ENCODE data around the gene PNPLA6. TPM values are rescaled to one million over a fixed set of nuclear protein-coding genes. Genes with fewer than 3 reads are reported as not detected.

Gene PNPLA6
- total and polyA plus RNA-seq, 8 donors, result 28.7 to 255 (median 37.7) TPM

GRCh38 chr19:7606289-7606688 lies 70.8 kb downstream of the PNPLA6 start:
- TF ChIP-seq CTCF (IDR thresholded peaks at IDR 0.05), result no peak
- no peaks in the 10 kb centered on the region for H3K4me1 ChIP-seq
- H3K36me3 ChIP-seq, result peaks cover 0 to 10% of the 10 kb centered on the region in 2 donors
- no peak overlapping the region for H3K27ac ChIP-seq
- no peak for DNase-seq
- ATAC-seq, result no peak
- H3K4me3 ChIP-seq, result no peak overlapping the region
- intact Hi-C loops (cut with DNase I), result no loop called here
- H3K9me3 ChIP-seq, result no peaks in the 10 kb centered on the region
- H3K27me3 ChIP-seq, result peaks cover 0 to 34% of the 10 kb centered on the region in 2 donors

GRCh38 chr19:7607212-7607873 lies 71.8 kb downstream of the PNPLA6 start:
- no peak for TF ChIP-seq CTCF (IDR thresholded peaks at IDR 0.05)
- no peaks in the 10 kb centered on the region for H3K4me1 ChIP-seq
- DNase-seq, result no peak
- H3K9me3 ChIP-seq, result no peaks in the 10 kb centered on the region
- ATAC-seq, result no peak
- peaks cover 0 to 18% of the 10 kb centered on the region in 2 donors for H3K36me3 ChIP-seq
- no peak overlapping the region for H3K27ac ChIP-seq
- H3K4me3 ChIP-seq, result no peak overlapping the region
- H3K27me3 ChIP-seq, result peaks cover 0 to 24% of the 10 kb centered on the region in 2 donors
- intact Hi-C loops (cut with DNase I), result no loop called here

- ATAC-seq (no peak), DNase-seq (no peak)
- H3K9me3 ChIP-seq, result no peaks in the 10 kb centered on the region
- TF ChIP-seq CTCF (IDR thresholded peaks at IDR 0.05), result no peak
- H3K4me3 ChIP-seq, result no peak overlapping the region
- H3K27ac ChIP-seq, result no peak overlapping the region
- intact Hi-C loops (cut with DNase I), result no loop called here
- H3K4me1 ChIP-seq, result no peaks in the 10 kb centered on the region
- H3K36me3 ChIP-seq, result peaks cover 0 to 18% of the 10 kb centered on the region in 2 donors
- peaks cover 0 to 17% of the 10 kb centered on the region in 2 donors for H3K27me3 ChIP-seq
Measured at GRCh38 chr19:7607874-7608560, 72.5 kb downstream of the PNPLA6 start.

GRCh38 chr19:7610491-7611240 lies 75.1 kb downstream of the PNPLA6 start:
- TF ChIP-seq CTCF (IDR thresholded peaks at IDR 0.05), result no peak
- H3K36me3 ChIP-seq, result peaks cover 0 to 18% of the 10 kb centered on the region in 2 donors
- no peaks in the 10 kb centered on the region for H3K4me1 ChIP-seq
- ATAC-seq (no peak), DNase-seq (no peak)
- H3K9me3 ChIP-seq, result no peaks in the 10 kb centered on the region
- H3K27ac ChIP-seq, result no peak overlapping the region
- no peaks in the 10 kb centered on the region for H3K27me3 ChIP-seq
- intact Hi-C loops (cut with DNase I), result no loop called here
- H3K4me3 ChIP-seq, result no peak overlapping the region

Other genes with a start within 250 kb of the PNPLA6 start
- 10 to 100 TPM; 21.2 to 22.8 TPM for gene INSR, start 241.3 kb upstream of the PNPLA6 start, total RNA-seq
- gene INSR, start 241.3 kb upstream of the PNPLA6 start, polyA plus RNA-seq (ENCODE audit: insufficient read length in 6 of 6), result 10 to 100 TPM; 14.0 to 18.7 (median 17.6) TPM
- 10 to 100 TPM; 42.8 to 61.2 TPM for gene ARHGEF18, start 186.8 kb upstream of the PNPLA6 start, total RNA-seq
- 10 to 100 TPM; 24.6 to 35.3 (median 28.7) TPM for gene ARHGEF18, start 186.8 kb upstream of the PNPLA6 start, polyA plus RNA-seq (ENCODE audit: insufficient read length in 6 of 6)
- gene PEX11G, start 46.7 kb upstream of the PNPLA6 start, total RNA-seq, result 1 to 10 TPM; 3.6 to 4.6 TPM
- 1 to 10 TPM; 2.9 to 5.4 (median 4.0) TPM for gene PEX11G, start 46.7 kb upstream of the PNPLA6 start, polyA plus RNA-seq (ENCODE audit: insufficient read length in 6 of 6)
- gene ZNF358, start 19.6 kb upstream of the PNPLA6 start, total RNA-seq, result 10 to 100 TPM; 46.1 to 47.6 TPM
- gene ZNF358, start 19.6 kb upstream of the PNPLA6 start, polyA plus RNA-seq (ENCODE audit: insufficient read length in 6 of 6), result 10 to 100 TPM; 36.9 to 56.1 (median 44.4) TPM
- 10 to 100 TPM; 47.7 to 76.6 TPM for gene MCOLN1, start 13.1 kb upstream of the PNPLA6 start, total RNA-seq
- gene MCOLN1, start 13.1 kb upstream of the PNPLA6 start, polyA plus RNA-seq (ENCODE audit: insufficient read length in 6 of 6), result 10 to 100 TPM; 13.0 to 17.2 (median 14.3) TPM
- gene CAMSAP3, start 60.1 kb downstream of the PNPLA6 start, total RNA-seq, result 10 to 100 TPM; 20.5 to 22.3 TPM
- 10 to 100 TPM; 10.5 to 17.1 (median 14.1) TPM for gene CAMSAP3, start 60.1 kb downstream of the PNPLA6 start, polyA plus RNA-seq (ENCODE audit: insufficient read length in 6 of 6)
- gene XAB2, start 93.8 kb downstream of the PNPLA6 start, total RNA-seq, result 10 to 100 TPM; 32.8 to 33.7 TPM
- gene XAB2, start 93.8 kb downstream of the PNPLA6 start, polyA plus RNA-seq (ENCODE audit: insufficient read length in 6 of 6), result 10 to 100 TPM; 30.5 to 38.8 (median 32.0) TPM
- 10 to 100 TPM; 92.6 to 98.6 TPM for gene PET100, start 94.1 kb downstream of the PNPLA6 start, total RNA-seq
- gene PET100, start 94.1 kb downstream of the PNPLA6 start, polyA plus RNA-seq (ENCODE audit: insufficient read length in 6 of 6), result 100 to 1,000 TPM in 3 of 6 donors, 10 to 100 TPM in 3; 82.8 to 111 (median 99.0) TPM
- gene PCP2, start 98.0 kb downstream of the PNPLA6 start, total RNA-seq, result 1 to 10 TPM; 1.6 to 1.8 TPM
- 1 to 10 TPM in 5 of 6 donors, under 1 TPM in 1; 0.57 to 1.6 (median 1.4) TPM for gene PCP2, start 98.0 kb downstream of the PNPLA6 start, polyA plus RNA-seq (ENCODE audit: insufficient read length in 6 of 6)
- gene STXBP2, start 101.4 kb downstream of the PNPLA6 start, total RNA-seq, result 100 to 1,000 TPM; 153 to 277 TPM
- 10 to 100 TPM; 32.5 to 46.1 (median 38.9) TPM for gene STXBP2, start 101.4 kb downstream of the PNPLA6 start, polyA plus RNA-seq (ENCODE audit: insufficient read length in 6 of 6)
- 10 to 100 TPM in 1 of 2 donors, 1 to 10 TPM in 1; 3.6 to 22.4 TPM for gene RETN, start 133.3 kb downstream of the PNPLA6 start, total RNA-seq
- gene RETN, start 133.3 kb downstream of the PNPLA6 start, polyA plus RNA-seq (ENCODE audit: insufficient read length in 6 of 6), result 1 to 10 TPM; 1.2 to 3.9 (median 1.9) TPM
- gene MCEMP1, start 141.4 kb downstream of the PNPLA6 start, total RNA-seq, result 100 to 1,000 TPM in 1 of 2 donors, 10 to 100 TPM in 1; 26.4 to 112 TPM
- gene MCEMP1, start 141.4 kb downstream of the PNPLA6 start, polyA plus RNA-seq (ENCODE audit: insufficient read length in 6 of 6), result under 1 TPM; 0.32 to 0.90 (median 0.52) TPM
- gene TRAPPC5, start 145.1 kb downstream of the PNPLA6 start, total RNA-seq, result 100 to 1,000 TPM; 105 to 106 TPM
- gene TRAPPC5, start 145.1 kb downstream of the PNPLA6 start, polyA plus RNA-seq (ENCODE audit: insufficient read length in 6 of 6), result 10 to 100 TPM; 25.7 to 51.5 (median 40.3) TPM
- gene FCER2, start 166.4 kb downstream of the PNPLA6 start, total RNA-seq, result under 1 TPM; 0.58 to 0.73 TPM
- under 1 TPM; 0.27 to 0.61 (median 0.47) TPM for gene FCER2, start 166.4 kb downstream of the PNPLA6 start, polyA plus RNA-seq (ENCODE audit: insufficient read length in 6 of 6)
- gene CLEC4G, start 196.4 kb downstream of the PNPLA6 start, total RNA-seq, result 1 to 10 TPM; 2.1 to 2.2 TPM
- gene CLEC4G, start 196.4 kb downstream of the PNPLA6 start, polyA plus RNA-seq (ENCODE audit: insufficient read length in 6 of 6), result under 1 TPM in 4 of 6 donors, not detected in 2; 0.20 to 0.38 (median 0.25) TPM
- gene CD209, start 211.8 kb downstream of the PNPLA6 start, total RNA-seq, result 10 to 100 TPM in 1 of 2 donors, 1 to 10 TPM in 1; 9.2 to 10.6 TPM
- gene CD209, start 211.8 kb downstream of the PNPLA6 start, polyA plus RNA-seq (ENCODE audit: insufficient read length in 6 of 6), result 1 to 10 TPM; 2.9 to 4.3 (median 3.1) TPM
- 1 to 10 TPM in 1 of 2 donors, not detected in 1; 2.7 TPM for gene CLEC4M, start 227.5 kb downstream of the PNPLA6 start, total RNA-seq
- gene CLEC4M, start 227.5 kb downstream of the PNPLA6 start, polyA plus RNA-seq (ENCODE audit: insufficient read length in 6 of 6), result 1 to 10 TPM in 4 of 6 donors, under 1 TPM in 2; 0.78 to 2.2 (median 1.3) TPM